NCI-H82 treated with DMSO at 0.1 percent for 48 hours (cell line): Measurements from ENCODE around the gene MAP10.

Experiments
- DNase-seq: peaks from one replicate; lab custom pipeline; 2025; ENCODE audit not compliant: unreplicated experiment; lab: John Stamatoyannopoulos, UW

MAP10 gene

DNA sequence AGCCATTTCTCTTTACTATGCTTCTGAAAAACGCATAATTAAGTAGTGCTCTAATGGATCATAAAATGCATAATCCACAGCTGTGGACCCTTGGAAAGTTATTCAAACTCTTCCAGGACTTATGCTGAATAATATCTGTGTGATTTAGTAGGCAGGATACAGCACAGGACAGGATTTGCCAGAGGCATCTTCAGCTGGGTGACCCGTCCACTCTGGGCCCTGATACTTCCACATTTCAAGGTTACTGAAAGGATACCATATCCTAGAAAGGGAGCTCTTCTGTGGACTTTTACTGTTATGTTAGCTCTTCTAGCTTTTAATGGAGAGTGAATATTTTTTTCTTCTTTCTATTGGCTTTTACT lies 49.6 kb downstream of the MAP10 start:
- DNase-seq, result no peak

DNA sequence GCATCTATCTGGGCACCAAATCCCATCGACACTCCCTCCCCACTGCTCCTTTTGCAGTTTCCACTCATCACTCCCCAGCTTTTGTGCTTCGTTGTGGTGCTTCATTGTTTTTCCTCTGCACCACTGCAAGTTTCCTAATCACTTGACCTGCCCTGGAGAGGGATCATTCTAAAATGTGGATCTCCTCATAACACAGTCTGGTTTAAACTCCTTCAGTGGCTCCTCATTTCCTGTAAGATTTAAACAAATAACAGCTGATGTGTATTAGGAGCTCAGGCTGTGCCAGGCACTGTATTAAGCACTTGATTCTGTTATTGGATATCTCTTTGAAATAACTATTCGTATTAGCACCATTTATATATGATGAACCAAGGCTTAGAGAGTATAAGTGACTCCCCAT lies 51.3 kb downstream of the MAP10 start:
- DNase-seq, result no peak
